B cell (primary cell): ENCODE data around the gene RBMS3. TPM values are rescaled to one million over a fixed set of nuclear protein-coding genes. Genes with fewer than 3 reads are reported as not detected.

Experiments
- ATAC-seq: fragments of 200-7000 bp; cut with Tn5 transposase; one replicate; pipeline ENCODE4 v1.10.0; 2021; ENCODE audit warnings: low read depth, mild to moderate bottlenecking, moderate number of reproducible peaks, moderate library complexity
- CTCF ChIA-PET: fragments of 350-600 bp; sonication (Branson Sonifier 250); formaldehyde crosslinking; loops from one replicate; lab custom pipeline; 2021; ENCODE audit warnings: antibody characterized with exemption, inconsistent platforms; lab: Charles Lee
- POLR2A ChIA-PET: fragments of 350-600 bp; sonication (Branson Sonifier 250); formaldehyde crosslinking; loops from one replicate; lab custom pipeline; 2021; ENCODE audit warnings: antibody characterized with exemption; lab: Charles Lee
- DNase-seq: peaks from one replicate; pipeline ENCODE4 v3.0.0; 2013
- H2AFZ ChIP-seq: 2 replicates; pipeline ENCODE4 v1.6.1; 2012; ENCODE audit warnings: mild to moderate bottlenecking, low read depth, low read length; ENCODE audit not compliant: insufficient read depth, poor library complexity, severe bottlenecking
- H3K27ac ChIP-seq, 2 donors: 1 replicate in 1 of 2; 2 replicates in 1 of 2; pipeline ENCODE4 v1.5.1; 2012 to 2013; ENCODE audit warnings: low read length in 2 of 2, mild to moderate bottlenecking in 2 of 2, moderate library complexity in 1 of 2
- H3K27me3 ChIP-seq, 4 experiments: fragments of 200-600 bp in 1 of 4; sonication (generic) in 1 of 4; replicated peaks in 1 of 4; 1 replicate in 2 of 4; 2 replicates in 2 of 4; pipeline versions ENCODE4 v1.6.1 to v1.7.0; 2013 to 2016; ENCODE audit warnings: low read length in 3 of 4, mild to moderate bottlenecking in 2 of 4, mixed read lengths in 1 of 4, moderate library complexity in 1 of 4; ENCODE audit not compliant: insufficient read depth in 4 of 4, control insufficient read depth in 3 of 4; ENCODE audit errors: control extremely low read depth in 1 of 4
- H3K36me3 ChIP-seq, 2 experiments: replicated peaks in 1 of 2; 1 replicate in 1 of 2; 2 replicates in 1 of 2; pipeline versions ENCODE4 v1.6.1 to v1.7.1; 2013; ENCODE audit warnings: low read length in 1 of 2; ENCODE audit not compliant: insufficient read depth in 2 of 2, control insufficient read depth in 1 of 2; ENCODE audit errors: control extremely low read depth in 1 of 2, extremely low read depth in 1 of 2
- H3K4me1 ChIP-seq, 2 donors: fragments of 200-600 bp in 1 of 2; sonication (generic) in 1 of 2; 1 replicate in 1 of 2; 2 replicates in 1 of 2; pipeline versions ENCODE4 v1.5.1 to v1.6.1; 2013 to 2017; ENCODE audit warnings: low read length in 2 of 2; ENCODE audit not compliant: control insufficient read depth in 2 of 2, insufficient read depth in 2 of 2
- H3K4me2 ChIP-seq: replicated peaks from 2 replicates; pipeline ENCODE3; 2012; ENCODE audit warnings: mild to moderate bottlenecking, low read depth, low read length; ENCODE audit not compliant: poor library complexity, severe bottlenecking
- H3K4me3 ChIP-seq, 5 experiments: fragments of 200-600 bp in 1 of 5; sonication (generic) in 1 of 5; 1 replicate in 3 of 5; 2 replicates in 2 of 5; pipeline versions ENCODE4 v1.5.1 to v1.7.0; 2011 to 2016; ENCODE audit warnings: low read length in 4 of 5, mild to moderate bottlenecking in 4 of 5, low read depth in 2 of 5, control low read depth in 1 of 5, moderate library complexity in 1 of 5; ENCODE audit not compliant: insufficient read depth in 1 of 5; ENCODE audit errors: control extremely low read depth in 1 of 5, extremely low read depth in 1 of 5
- H3K79me2 ChIP-seq: fragments of 200-600 bp; sonication (generic); one replicate; pipeline ENCODE4 v1.6.0; 2016; ENCODE audit warnings: low read length; ENCODE audit not compliant: control insufficient read depth, insufficient read depth
- H3K9ac ChIP-seq: fragments of 200-600 bp; sonication (generic); 2 replicates; pipeline ENCODE4 v1.6.1; 2017; ENCODE audit warnings: mild to moderate bottlenecking, low read length, moderate library complexity
- H3K9me3 ChIP-seq, 3 donors: one replicate each; pipeline versions ENCODE4 v1.6.1 to v1.7.1; 2013; ENCODE audit warnings: low read length in 2 of 3; ENCODE audit not compliant: control insufficient read depth in 2 of 3, insufficient read depth in 1 of 3; ENCODE audit errors: control extremely low read depth in 1 of 3
- H4K20me1 ChIP-seq: 2 replicates; pipeline ENCODE4 v1.6.0; 2012; ENCODE audit warnings: mild to moderate bottlenecking, low read length; ENCODE audit not compliant: insufficient read depth, control insufficient read depth, poor library complexity, severe bottlenecking
- H3K27ac Mint-ChIP-seq: one replicate; pipeline ENCODE4 v1.8.0; 2021; ENCODE audit warnings: mixed read lengths
- H3K27me3 Mint-ChIP-seq: one replicate; pipeline ENCODE4 v1.8.0; 2021; ENCODE audit warnings: mixed read lengths
- H3K4me1 Mint-ChIP-seq: one replicate; pipeline ENCODE4 v1.8.0; 2021; ENCODE audit warnings: mixed read lengths
- H3K4me3 Mint-ChIP-seq: one replicate; pipeline ENCODE4 v1.8.0; 2021; ENCODE audit warnings: mixed read lengths
- H3K9me3 Mint-ChIP-seq: one replicate; pipeline ENCODE4 v1.8.0; 2022; ENCODE audit warnings: mixed read lengths; ENCODE audit not compliant: insufficient read depth
- EZH2 ChIP-seq: IDR thresholded peaks from 2 replicates; pipeline ENCODE4 v1.6.1; 2012; ENCODE audit warnings: borderline replicate concordance, low read depth, mild to moderate bottlenecking, moderate library complexity, low read length; ENCODE audit not compliant: insufficient read depth, poor library complexity, severe bottlenecking
- WGBS: methylation state at CpG from one replicate; pipeline ENCODE4 v1.1.5; 2013; ENCODE audit warnings: missing lambda C conversion rate; ENCODE audit not compliant: insufficient coverage; 5-methylcytosine and 5-hydroxymethylcytosine counted together
- intact Hi-C: fragments of 100-400 bp; cut with micrococcal nuclease; formaldehyde crosslinking; loops from one replicate; pipeline ENCODE4 v1.10.0; 2022
- polyA plus RNA-seq: library from polyadenylated mRNA; depleted of rRNA; stranded (reverse); fragments of >200 nt; gene quantifications from 2 replicates; pipeline ENCODE4 v1.2.3, GENCODE V29; 2012
- total RNA-seq, 2 donors: library from RNA; stranded (reverse); fragments of 120-200 nt in 1 of 2; gene quantifications; 1 replicate in 1 of 2; 2 replicates in 1 of 2; pipeline versions ENCODE4 v1.2.3 to v1.2.4, GENCODE V29; 2013 to 2022
- TF ChIP-seq, protein P1 (sequence below): fragments of 200-600 bp; IDR thresholded peaks from one replicate; pipeline ENCODE4 v1.8.0; 2022; ENCODE audit warnings: antibody characterized with exemption, mild to moderate bottlenecking

The RBMS3 gene
- total and polyA plus RNA-seq, 2 donors (not counting 1 experiment from before 2014, with no cell fraction given): not detected

DNA sequence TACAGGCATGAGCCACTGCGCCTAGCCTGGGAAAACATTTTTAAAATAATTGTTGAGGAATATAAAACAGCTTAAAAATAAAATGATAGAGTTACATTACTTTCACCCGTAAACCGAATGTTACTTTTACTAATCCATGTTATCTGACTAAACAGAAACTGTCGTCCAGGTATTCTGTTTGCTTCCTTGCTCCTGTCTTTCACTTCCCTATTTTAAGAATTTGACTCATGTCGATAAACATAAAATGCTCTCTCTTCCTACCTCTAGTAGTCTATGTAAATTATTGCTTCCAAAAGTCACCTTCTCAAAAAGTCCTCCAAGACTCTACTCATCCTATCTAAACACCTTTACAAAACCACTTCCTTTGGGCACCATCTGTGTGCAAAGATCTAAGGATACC, 216.4 kb downstream of the RBMS3 start:
- H3K27ac ChIP-seq: no peak overlapping the region
- Mint-ChIP-seq H3K4me1 (no peaks in the 10 kb centered on the region), H3K27ac (no peak overlapping the region), H3K9me3 (peaks cover 3% of the 10 kb centered on the region), H3K27me3 (no peaks in the 10 kb centered on the region), H3K4me3 (no peak overlapping the region)
- no peak for ATAC-seq
- no peaks in the 10 kb centered on the region for H3K79me2 ChIP-seq
- H4K20me1 ChIP-seq: no peaks in the 10 kb centered on the region
- WGBS: no CpG with 5 or more reads among the region's 5 CpGs
- no peak for DNase-seq
- no peak for TF ChIP-seq EZH2
- TF ChIP-seq, protein P1, sequence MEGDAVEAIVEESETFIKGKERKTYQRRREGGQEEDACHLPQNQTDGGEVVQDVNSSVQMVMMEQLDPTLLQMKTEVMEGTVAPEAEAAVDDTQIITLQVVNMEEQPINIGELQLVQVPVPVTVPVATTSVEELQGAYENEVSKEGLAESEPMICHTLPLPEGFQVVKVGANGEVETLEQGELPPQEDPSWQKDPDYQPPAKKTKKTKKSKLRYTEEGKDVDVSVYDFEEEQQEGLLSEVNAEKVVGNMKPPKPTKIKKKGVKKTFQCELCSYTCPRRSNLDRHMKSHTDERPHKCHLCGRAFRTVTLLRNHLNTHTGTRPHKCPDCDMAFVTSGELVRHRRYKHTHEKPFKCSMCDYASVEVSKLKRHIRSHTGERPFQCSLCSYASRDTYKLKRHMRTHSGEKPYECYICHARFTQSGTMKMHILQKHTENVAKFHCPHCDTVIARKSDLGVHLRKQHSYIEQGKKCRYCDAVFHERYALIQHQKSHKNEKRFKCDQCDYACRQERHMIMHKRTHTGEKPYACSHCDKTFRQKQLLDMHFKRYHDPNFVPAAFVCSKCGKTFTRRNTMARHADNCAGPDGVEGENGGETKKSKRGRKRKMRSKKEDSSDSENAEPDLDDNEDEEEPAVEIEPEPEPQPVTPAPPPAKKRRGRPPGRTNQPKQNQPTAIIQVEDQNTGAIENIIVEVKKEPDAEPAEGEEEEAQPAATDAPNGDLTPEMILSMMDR: no peak
- no peaks in the 10 kb centered on the region for H3K36me3 ChIP-seq
- no peak overlapping the region for H3K4me2 ChIP-seq
- no peaks in the 10 kb centered on the region for H3K4me1 ChIP-seq
- CTCF ChIA-PET: no interaction called here
- no peak overlapping the region for H3K9ac ChIP-seq
- H2AFZ ChIP-seq: no peak overlapping the region
- H3K9me3 ChIP-seq: no peaks in the 10 kb centered on the region
- POLR2A ChIA-PET: no interaction called here
- H3K4me3 ChIP-seq: no peak overlapping the region
- no peaks in the 10 kb centered on the region for H3K27me3 ChIP-seq
- intact Hi-C loops: no loop called here

DNA sequence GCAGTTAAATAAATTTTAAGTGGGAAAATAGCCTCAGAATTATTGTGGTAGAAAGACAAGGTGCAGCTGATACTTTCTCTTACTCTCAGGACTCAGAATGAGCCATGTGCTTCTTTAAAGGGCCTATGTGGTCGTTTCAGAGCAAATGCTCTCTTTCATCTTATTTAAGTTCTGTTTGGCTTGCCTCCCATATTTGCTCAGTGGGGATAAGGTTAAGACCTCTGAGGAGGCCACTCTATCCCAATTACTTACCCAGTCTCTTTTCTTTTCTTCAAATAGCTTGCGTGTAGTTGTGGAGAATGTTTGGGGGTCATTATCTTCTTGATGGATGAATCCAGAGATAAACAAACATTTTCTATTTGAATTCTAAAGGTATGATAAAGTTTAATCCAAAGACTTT, 221.9 kb downstream of the RBMS3 start:
- no peaks in the 10 kb centered on the region for H3K4me1 ChIP-seq
- POLR2A ChIA-PET: no interaction called here
- no peak overlapping the region for H3K4me2 ChIP-seq
- TF ChIP-seq, protein P1: no peak
- TF ChIP-seq EZH2: no peak
- Mint-ChIP-seq H3K27me3 (no peaks in the 10 kb centered on the region), H3K9me3 (no peaks in the 10 kb centered on the region), H3K4me3 (no peak overlapping the region), H3K27ac (no peak overlapping the region), H3K4me1 (no peaks in the 10 kb centered on the region)
- no CpG with 5 or more reads among the region's 2 CpGs for WGBS
- no peaks in the 10 kb centered on the region for H3K36me3 ChIP-seq
- no peak overlapping the region for H3K4me3 ChIP-seq
- no peak for DNase-seq
- no peak for ATAC-seq
- no peak overlapping the region for H3K27ac ChIP-seq
- intact Hi-C loops: no loop called here
- H3K79me2 ChIP-seq: no peaks in the 10 kb centered on the region
- no peak overlapping the region for H3K9ac ChIP-seq
- H4K20me1 ChIP-seq: no peaks in the 10 kb centered on the region
- CTCF ChIA-PET: no interaction called here
- H3K9me3 ChIP-seq: no peaks in the 10 kb centered on the region
- H3K27me3 ChIP-seq: no peaks in the 10 kb centered on the region
- H2AFZ ChIP-seq: no peak overlapping the region
